ENCODE results near the gene MAS1.

MAS1 gene

GRCh38 chr6:159852877-159853276 lies 37.9 kb upstream of the MAS1 start:
- Histone ChIP-seq H3K4me2 (ENCODE audit: insufficient read depth, low read length) (no peak overlapping the region), H3K79me2 (ENCODE audit: insufficient read depth, low read length) (no peaks in the 10 kb centered on the region), H2AFZ (ENCODE audit: low read depth, low read length) (no peak overlapping the region), H3K9ac (ENCODE audit: low read depth, low read length) (no peak overlapping the region), H3K9me3 (ENCODE audit: insufficient read depth, low read length, severe bottlenecking) (no peaks in the 10 kb centered on the region), H4K20me1 (ENCODE audit: insufficient read depth, low read length) (no peaks in the 10 kb centered on the region), H3K36me3 (ENCODE audit: insufficient read depth, low read length) (no peaks in the 10 kb centered on the region), H3K27me3 (ENCODE audit: insufficient read depth, low read length, poor library complexity) (no peaks in the 10 kb centered on the region), H3K4me3 (ENCODE audit: low read depth in 1 of 2, low read length in 2 of 2) (no peak overlapping the region), H3K4me1 (ENCODE audit: insufficient read depth, low read length) (no peaks in the 10 kb centered on the region), H3K27ac (ENCODE audit: low read length) (no peak overlapping the region)
- peak; percentile 39 for DNase-seq
- TF ChIP-seq CTCF (IDR thresholded peaks at IDR 0.05; ENCODE audit: borderline replicate concordance, extremely low read depth, low read length, poor library complexity, severe bottlenecking) = peak; percentile 63
- no peak for TF ChIP-seq EZH2 (IDR thresholded peaks at IDR 0.05; ENCODE audit: borderline replicate concordance, low read depth, low read length, severe bottlenecking)
- peak; percentile 73 for ATAC-seq (ENCODE audit: insufficient read depth, low read depth)

- no peaks in the 10 kb centered on the region for H3K4me1 ChIP-seq (ENCODE audit: insufficient read depth, low read length)
- H3K27me3 ChIP-seq (ENCODE audit: insufficient read depth, low read length, poor library complexity) = no peaks in the 10 kb centered on the region
- no peak overlapping the region for H3K4me2 ChIP-seq (ENCODE audit: insufficient read depth, low read length)
- H3K9me3 ChIP-seq (ENCODE audit: insufficient read depth, low read length, severe bottlenecking) = no peaks in the 10 kb centered on the region
- no peak overlapping the region for H2AFZ ChIP-seq (ENCODE audit: low read depth, low read length)
- no peak for DNase-seq
- H3K36me3 ChIP-seq (ENCODE audit: insufficient read depth, low read length) = no peaks in the 10 kb centered on the region
- no peak overlapping the region for H3K9ac ChIP-seq (ENCODE audit: low read depth, low read length)
- H3K4me3 ChIP-seq (ENCODE audit: low read depth in 1 of 2, low read length in 2 of 2) = no peak overlapping the region
- no peaks in the 10 kb centered on the region for H4K20me1 ChIP-seq (ENCODE audit: insufficient read depth, low read length)
- H3K27ac ChIP-seq (ENCODE audit: low read length) = no peak overlapping the region
- TF ChIP-seq EZH2 (IDR thresholded peaks at IDR 0.05; ENCODE audit: borderline replicate concordance, low read depth, low read length, severe bottlenecking) = no peak
- no peak for TF ChIP-seq CTCF (IDR thresholded peaks at IDR 0.05; ENCODE audit: borderline replicate concordance, extremely low read depth, low read length, poor library complexity, severe bottlenecking)
- H3K79me2 ChIP-seq (ENCODE audit: insufficient read depth, low read length) = no peaks in the 10 kb centered on the region
- ATAC-seq (ENCODE audit: insufficient read depth, low read depth) = no peak
Observed at GRCh38 chr6:159853754-159854153, 37.0 kb upstream of the MAS1 start.

GRCh38 chr6:159854959-159855358 lies 35.8 kb upstream of the MAS1 start:
- Histone ChIP-seq H3K4me3 (ENCODE audit: low read depth in 1 of 2, low read length in 2 of 2) (no peak overlapping the region), H3K4me2 (ENCODE audit: insufficient read depth, low read length) (no peak overlapping the region), H3K27ac (ENCODE audit: low read length) (no peak overlapping the region), H3K9me3 (ENCODE audit: insufficient read depth, low read length, severe bottlenecking) (no peaks in the 10 kb centered on the region), H3K9ac (ENCODE audit: low read depth, low read length) (no peak overlapping the region), H3K27me3 (ENCODE audit: insufficient read depth, low read length, poor library complexity) (no peaks in the 10 kb centered on the region), H3K36me3 (ENCODE audit: insufficient read depth, low read length) (no peaks in the 10 kb centered on the region), H2AFZ (ENCODE audit: low read depth, low read length) (no peak overlapping the region), H3K4me1 (ENCODE audit: insufficient read depth, low read length) (no peaks in the 10 kb centered on the region), H3K79me2 (ENCODE audit: insufficient read depth, low read length) (no peaks in the 10 kb centered on the region), H4K20me1 (ENCODE audit: insufficient read depth, low read length) (no peaks in the 10 kb centered on the region)
- TF ChIP-seq EZH2 (IDR thresholded peaks at IDR 0.05; ENCODE audit: borderline replicate concordance, low read depth, low read length, severe bottlenecking) = no peak
- TF ChIP-seq CTCF (IDR thresholded peaks at IDR 0.05; ENCODE audit: borderline replicate concordance, extremely low read depth, low read length, poor library complexity, severe bottlenecking) = no peak
- DNase-seq = no peak
- ATAC-seq (ENCODE audit: insufficient read depth, low read depth) = no peak

GRCh38 chr6:159858259-159858658 lies 32.5 kb upstream of the MAS1 start:
- peaks cover 20% of the 10 kb centered on the region for H3K4me1 ChIP-seq (ENCODE audit: insufficient read depth, low read length)
- no peak overlapping the region for H3K9ac ChIP-seq (ENCODE audit: low read depth, low read length)
- no peaks in the 10 kb centered on the region for H3K79me2 ChIP-seq (ENCODE audit: insufficient read depth, low read length)
- no peak overlapping the region for H3K4me2 ChIP-seq (ENCODE audit: insufficient read depth, low read length)
- 0 out of 2 replicates have a peak, but pooled peaks cover 2% of the 10 kb centered on the region for H4K20me1 ChIP-seq (ENCODE audit: insufficient read depth, low read length)
- no peak overlapping the region for H2AFZ ChIP-seq (ENCODE audit: low read depth, low read length)
- no peak for TF ChIP-seq EZH2 (IDR thresholded peaks at IDR 0.05; ENCODE audit: borderline replicate concordance, low read depth, low read length, severe bottlenecking)
- no peak for TF ChIP-seq CTCF (IDR thresholded peaks at IDR 0.05; ENCODE audit: borderline replicate concordance, extremely low read depth, low read length, poor library complexity, severe bottlenecking)
- DNase-seq (no peak), ATAC-seq (ENCODE audit: insufficient read depth, low read depth) (no peak)
- no peaks in the 10 kb centered on the region for H3K36me3 ChIP-seq (ENCODE audit: insufficient read depth, low read length)
- H3K27ac ChIP-seq (ENCODE audit: low read length) = no peak overlapping the region
- no peaks in the 10 kb centered on the region for H3K9me3 ChIP-seq (ENCODE audit: insufficient read depth, low read length, severe bottlenecking)
- no peaks in the 10 kb centered on the region for H3K27me3 ChIP-seq (ENCODE audit: insufficient read depth, low read length, poor library complexity)
- H3K4me3 ChIP-seq (ENCODE audit: low read depth in 1 of 2, low read length in 2 of 2) = no peak overlapping the region
